Adrenal gland (tissue), 5 donors: ENCODE data around the gene GSTA5.

Experiments
- POLR2A ChIP-seq, 2 donors: fragments of 450-650 bp; IDR thresholded peaks; one replicate each; pipeline ENCODE4 v1.6.1; 2017; ENCODE audit warnings: antibody characterized with exemption in 2 of 2, mild to moderate bottlenecking in 2 of 2, moderate library complexity in 1 of 2
- TF ChIP-seq, protein P1 (sequence below), 6 experiments: fragments of 450-650 bp in 4 of 6; fragments of 200-600 bp in 2 of 6; sonication (generic) in 1 of 6; IDR thresholded peaks; 1 replicate in 5 of 6; 2 replicates in 1 of 6; pipeline versions ENCODE4 v1.5.1 to v1.8.0; 2016 to 2021; ENCODE audit warnings: antibody characterized with exemption in 6 of 6, mild to moderate bottlenecking in 2 of 6, moderate library complexity in 1 of 6
- donor health status: DM: no; HTN: no; CAD: no.

- TF ChIP-seq POLR2A (IDR thresholded peaks at IDR 0.05), result no peak
- TF ChIP-seq, protein P1, sequence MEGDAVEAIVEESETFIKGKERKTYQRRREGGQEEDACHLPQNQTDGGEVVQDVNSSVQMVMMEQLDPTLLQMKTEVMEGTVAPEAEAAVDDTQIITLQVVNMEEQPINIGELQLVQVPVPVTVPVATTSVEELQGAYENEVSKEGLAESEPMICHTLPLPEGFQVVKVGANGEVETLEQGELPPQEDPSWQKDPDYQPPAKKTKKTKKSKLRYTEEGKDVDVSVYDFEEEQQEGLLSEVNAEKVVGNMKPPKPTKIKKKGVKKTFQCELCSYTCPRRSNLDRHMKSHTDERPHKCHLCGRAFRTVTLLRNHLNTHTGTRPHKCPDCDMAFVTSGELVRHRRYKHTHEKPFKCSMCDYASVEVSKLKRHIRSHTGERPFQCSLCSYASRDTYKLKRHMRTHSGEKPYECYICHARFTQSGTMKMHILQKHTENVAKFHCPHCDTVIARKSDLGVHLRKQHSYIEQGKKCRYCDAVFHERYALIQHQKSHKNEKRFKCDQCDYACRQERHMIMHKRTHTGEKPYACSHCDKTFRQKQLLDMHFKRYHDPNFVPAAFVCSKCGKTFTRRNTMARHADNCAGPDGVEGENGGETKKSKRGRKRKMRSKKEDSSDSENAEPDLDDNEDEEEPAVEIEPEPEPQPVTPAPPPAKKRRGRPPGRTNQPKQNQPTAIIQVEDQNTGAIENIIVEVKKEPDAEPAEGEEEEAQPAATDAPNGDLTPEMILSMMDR (IDR thresholded peaks at IDR 0.05), result no peak
Measured at GRCh38 chr6:52846002-52846401, 5.4 kb upstream of the GSTA5 start.
